Stimulated activated CD8-positive, alpha-beta memory T cell treated with anti-CD3 and anti-CD28 coated beads, Interleukin-7, amount 100 ng/mL, for 4 hours (primary cell): ENCODE measurements around the gene SRSF1.
A peak's percentile ranks its signal among the peaks of the same experiment; 100 is the strongest.
"Not testable (repeated sequence)": the region's sequence is repeated elsewhere in the genome, so short reads cannot be mapped to it uniquely, and the experiment has no call there.

Experiments
- DNase-seq, 2 donors: peaks; one replicate each; pipeline ENCODE4 v3.0.0-alpha.2; 2020; ENCODE audit warnings: low read depth in 2 of 2

SRSF1 gene, protein sequence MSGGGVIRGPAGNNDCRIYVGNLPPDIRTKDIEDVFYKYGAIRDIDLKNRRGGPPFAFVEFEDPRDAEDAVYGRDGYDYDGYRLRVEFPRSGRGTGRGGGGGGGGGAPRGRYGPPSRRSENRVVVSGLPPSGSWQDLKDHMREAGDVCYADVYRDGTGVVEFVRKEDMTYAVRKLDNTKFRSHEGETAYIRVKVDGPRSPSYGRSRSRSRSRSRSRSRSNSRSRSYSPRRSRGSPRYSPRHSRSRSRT

DNA sequence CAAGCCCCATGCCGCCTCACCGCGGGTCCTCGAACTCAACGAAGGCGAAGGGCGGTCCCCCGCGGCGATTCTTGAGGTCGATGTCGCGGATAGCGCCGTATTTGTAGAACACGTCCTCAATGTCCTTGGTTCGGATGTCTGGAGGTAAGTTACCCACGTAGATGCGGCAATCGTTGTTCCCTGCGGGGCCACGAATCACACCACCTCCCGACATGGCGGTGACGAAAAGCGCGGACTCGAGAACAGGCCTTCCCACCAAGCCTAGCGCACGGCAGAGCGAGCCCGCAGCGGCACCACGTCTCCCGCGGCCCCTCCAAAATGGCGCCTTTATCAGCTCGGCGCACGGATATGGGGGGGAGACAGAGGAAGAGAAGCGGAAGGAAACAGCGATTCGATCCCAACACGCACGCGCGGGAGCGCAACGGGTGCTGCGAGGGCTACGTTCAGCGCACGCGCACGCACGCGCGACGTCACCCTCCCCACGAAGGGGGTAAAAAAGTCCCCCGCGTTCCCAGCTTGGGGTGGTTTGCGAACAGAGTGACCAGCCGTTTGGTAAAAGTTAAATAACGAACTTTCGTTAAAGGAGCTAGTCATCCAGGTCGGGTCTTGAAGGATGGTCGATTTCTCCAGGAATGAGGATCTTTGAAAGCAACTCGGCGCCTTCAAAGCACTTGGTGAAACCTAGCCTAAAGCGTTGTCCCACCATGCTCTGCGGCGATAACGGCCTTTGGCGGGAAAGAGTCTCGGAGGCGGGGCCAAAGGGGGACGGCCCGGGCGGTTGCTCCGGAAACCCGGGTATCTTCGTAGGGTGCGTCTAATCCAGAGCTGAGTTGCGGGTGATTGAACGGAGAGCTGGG, at the start of gene SRSF1:
Gene SRSF1, minus strand, starts transcription at position 323 of the 857 bp plus-strand sequence. Its CDS starts 109 bp downstream, at position 214.
- peak; percentile 96 to 98 for DNase-seq

DNA sequence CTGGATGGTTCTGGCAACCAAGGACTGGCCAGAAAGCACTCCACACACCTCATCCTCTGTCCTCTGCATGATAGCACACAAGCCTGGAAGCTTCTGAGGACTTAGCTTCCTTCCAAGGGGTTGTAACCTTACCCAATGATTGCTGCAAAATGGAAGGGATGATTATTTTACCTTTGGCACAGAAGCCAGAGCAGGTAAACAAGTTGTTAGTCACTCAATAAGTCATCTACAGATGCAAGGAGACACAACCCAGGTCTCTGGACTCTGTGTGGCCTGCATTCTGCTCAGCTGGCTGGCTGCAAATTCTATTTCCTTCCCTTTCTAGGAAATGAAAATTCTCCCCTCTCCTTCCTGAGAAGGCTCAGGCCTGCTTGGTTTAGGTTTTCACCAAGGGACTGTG, 49.4 kb upstream of the SRSF1 start:
- DNase-seq = no peak

DNA sequence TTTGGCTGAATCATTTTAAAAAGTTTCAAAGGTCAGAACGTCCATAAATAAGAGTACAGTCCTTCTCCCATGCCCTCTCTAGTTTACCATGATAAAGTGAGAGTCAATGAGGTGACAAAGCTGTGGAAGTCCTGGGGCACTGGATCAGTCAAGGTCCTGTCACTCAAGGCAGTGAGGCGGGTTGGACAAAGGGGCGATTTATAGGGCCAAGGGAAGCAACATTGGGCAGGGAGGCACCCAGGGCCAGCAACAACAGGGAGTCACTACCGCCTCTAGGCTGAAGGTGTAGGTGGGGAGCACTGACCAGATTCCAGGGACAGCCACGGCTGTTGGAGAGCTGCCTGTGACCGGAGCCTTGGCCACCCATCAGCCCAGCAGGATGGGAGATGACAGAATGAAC, 47.6 kb upstream of the SRSF1 start:
- no peak for DNase-seq

DNA sequence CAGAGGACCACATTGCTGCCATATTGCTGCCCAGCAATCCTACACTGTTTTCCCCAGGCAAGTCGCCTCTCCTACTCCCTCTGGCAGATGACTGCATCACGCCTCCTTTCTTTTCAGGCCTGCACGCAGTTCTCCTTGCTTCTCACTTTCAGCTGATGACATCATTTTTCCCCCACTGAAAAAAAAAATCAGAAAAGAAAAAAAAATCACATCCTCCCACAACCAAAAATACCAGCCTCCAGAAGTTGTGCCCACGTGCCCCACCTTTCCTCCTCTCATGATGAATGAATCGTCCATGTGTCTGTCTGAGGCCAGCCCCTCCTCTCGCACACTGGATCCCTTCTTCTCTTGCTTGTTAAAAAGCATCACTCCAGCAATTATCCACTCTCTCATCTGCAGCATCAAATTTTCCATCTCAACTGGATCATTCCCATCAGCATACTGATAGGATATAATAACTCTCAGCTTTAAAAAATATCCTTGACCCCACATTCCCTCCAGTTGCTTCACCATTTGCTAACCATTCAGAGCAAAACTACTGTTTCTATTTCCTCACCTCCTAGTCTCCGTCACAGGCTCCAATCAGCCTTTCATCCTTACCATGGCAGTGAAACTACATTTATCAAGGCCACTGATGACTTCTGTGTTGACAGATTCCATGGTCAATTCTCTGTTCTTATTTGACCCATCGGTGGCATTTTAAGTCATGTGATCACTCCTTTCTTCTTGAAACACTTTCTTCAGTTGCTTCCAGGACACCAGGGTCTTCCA, 46.1 kb upstream of the SRSF1 start:
- DNase-seq = peak; percentile 12 to 26

DNA sequence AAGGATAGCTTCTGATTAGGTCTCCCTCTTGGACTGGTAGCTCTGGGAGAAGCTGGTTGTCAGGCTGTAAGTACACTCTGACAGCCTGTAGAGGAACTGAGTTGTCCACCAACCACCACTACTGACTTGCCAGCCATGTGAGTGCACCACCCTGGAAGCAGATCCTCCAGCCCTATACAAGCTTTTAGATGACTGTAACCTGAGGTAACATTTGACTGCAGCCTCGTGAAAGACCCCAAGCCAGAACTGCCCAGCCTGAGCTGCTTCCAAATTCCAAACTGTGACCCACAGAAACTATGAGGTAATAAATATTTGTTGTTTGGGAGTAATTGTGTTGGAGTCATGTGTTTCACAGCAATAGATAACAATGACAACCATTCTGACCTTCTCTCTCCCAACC, 45.4 kb upstream of the SRSF1 start:
- DNase-seq = no peak

DNA sequence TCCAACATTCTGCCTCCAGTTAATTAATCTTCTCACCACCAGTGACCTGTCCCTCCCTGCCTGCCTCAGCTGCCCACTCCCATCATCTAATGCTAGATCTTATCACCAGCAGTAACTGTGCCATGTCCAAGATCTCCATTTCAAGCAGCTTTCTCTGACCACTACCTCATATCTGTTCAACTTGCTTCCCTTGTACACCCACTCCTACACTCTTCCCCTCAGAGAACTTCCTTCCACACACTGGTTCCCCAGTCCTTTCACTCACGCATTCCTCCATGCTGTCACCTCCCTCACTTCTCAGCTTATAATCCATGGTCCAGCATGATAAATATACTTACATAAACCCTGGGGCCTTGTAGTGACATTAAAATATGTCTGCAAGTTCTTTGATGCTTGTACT, 44.4 kb upstream of the SRSF1 start:
- DNase-seq = no peak

DNA sequence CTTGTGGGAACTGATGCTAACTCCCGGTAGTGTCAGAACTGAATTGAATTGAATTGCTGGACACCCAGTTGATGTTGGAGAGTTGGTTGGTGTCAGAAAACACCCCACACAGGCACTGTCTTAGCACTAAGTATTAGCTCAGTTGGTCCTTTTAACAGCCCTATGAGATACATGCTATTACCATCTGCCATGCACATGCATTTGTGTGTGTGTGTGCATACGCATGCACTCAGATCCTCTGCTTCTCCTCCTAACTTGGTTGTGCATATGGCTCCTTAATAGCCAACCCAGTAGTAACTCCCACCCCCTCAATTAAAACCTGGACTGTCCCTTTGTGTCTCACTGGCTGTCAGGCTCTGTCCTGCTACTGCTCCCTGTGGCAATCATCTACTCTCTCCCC, 43.9 kb upstream of the SRSF1 start:
- no peak for DNase-seq

DNA sequence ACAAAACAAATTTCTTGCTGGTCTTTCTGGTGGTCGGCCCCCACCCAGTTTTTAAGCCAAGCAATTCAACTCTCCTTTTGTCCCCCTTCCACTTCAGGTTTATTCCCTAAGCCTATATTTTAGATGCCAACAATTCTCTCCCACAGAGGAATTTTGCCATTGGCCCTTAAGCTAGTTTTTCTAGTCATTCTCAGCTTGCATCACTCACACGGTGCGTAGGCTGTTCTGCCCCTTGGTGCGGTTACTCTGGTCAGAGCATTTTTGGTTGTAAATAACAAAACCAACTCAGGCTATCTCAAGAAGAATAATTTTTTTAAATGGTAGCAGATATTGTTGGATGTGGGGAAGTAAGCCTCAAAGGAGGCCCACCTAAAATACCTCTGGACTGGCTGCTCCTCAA, 42.5 kb upstream of the SRSF1 start:
- DNase-seq = no peak

DNA sequence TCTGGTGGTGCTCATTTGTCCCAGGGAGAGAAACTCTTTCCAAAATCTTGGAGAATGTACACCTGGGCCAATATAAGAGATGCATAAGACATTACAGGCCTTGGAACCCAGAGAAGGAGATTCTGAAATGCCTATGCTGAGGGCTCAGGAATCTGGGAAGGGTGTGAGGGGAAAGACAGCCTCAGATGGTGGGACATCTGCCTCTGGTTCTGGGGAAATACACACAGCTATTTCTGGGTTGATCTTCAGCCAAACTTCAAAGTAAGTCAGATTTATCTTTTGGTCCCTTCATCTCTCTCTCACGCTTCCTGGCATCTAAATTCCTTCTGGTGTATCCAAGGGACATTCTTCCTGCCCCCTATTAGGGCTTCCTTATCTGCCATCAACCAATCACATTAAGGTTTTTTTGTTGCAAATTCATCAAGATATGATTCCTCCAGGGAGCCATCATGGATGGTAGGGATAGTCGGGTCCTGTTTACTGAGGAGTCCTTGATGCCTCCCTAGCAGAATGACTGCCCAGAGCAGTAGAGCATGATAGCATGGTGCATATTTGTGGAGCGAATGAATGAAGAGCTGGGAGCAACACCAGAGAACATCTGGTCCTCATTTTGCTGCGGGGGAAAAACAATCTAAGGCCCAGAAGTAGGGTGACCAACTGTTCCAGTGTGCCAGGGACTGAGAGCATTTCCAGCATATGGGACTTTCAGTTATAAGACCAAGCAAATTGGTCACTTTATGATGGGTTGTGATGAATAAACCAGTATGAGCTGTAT, 40.5 kb upstream of the SRSF1 start:
- no peak for DNase-seq

DNA sequence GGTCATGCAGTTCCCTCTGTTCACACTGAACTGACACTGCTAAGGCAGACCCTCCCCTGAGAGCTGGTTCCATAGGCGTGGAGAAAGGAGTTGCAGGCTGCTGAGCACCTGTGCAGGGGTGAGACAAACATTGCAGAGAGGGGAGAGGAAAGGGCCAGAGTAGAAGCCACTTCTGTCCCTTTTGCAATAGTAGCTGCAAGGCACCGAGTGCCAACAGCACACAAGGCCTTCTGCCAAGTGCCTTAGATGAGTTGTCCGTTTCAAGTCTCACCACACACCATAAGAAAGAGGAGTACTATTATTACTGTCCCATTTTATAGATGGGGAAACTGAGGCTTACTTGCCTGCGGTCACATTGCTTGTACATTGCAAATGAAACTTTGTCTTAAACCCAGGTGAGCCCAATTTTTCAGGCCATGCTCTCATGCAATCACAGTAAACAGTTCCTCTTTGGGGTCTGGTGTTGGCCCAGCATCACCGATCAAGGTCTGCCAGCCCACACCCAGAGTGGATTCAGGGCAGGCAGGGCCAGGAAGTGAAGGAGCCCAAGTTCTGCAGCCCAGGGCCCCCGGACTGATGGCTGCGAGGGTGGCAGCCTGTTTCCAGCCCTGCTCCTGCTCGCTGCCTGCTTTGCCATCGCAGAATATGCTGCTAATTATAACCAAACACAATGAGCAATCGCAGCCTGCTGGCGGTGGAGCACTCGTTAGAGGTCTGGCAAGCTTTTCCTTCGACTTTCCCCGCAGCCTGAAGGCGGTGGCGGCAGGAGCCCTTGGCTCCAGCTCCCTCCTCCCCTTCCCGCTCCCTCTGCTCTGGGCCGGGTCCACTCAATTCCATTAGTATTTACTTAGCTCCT, 39.4 kb upstream of the SRSF1 start:
- DNase-seq = no peak

DNA sequence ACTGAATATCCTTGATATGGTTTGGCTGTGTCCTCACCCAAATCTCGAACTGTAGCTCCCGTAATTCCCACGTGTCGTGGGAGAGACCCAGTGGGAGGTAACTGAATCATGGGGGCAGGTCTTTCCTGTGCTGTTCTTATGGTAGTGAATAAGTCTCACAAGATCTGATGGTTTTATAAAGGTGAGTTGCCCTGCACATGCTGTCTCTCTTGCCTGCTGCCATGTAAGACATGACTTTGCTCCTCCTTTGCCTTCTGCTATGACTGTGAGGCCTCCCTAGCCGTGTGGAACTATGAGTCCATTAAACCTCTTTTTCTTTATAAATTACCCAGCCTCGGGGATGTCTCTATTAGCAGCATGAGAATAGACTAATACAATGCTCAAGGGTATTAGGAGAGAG, 37.2 kb upstream of the SRSF1 start:
- DNase-seq = not testable (repeated sequence)

DNA sequence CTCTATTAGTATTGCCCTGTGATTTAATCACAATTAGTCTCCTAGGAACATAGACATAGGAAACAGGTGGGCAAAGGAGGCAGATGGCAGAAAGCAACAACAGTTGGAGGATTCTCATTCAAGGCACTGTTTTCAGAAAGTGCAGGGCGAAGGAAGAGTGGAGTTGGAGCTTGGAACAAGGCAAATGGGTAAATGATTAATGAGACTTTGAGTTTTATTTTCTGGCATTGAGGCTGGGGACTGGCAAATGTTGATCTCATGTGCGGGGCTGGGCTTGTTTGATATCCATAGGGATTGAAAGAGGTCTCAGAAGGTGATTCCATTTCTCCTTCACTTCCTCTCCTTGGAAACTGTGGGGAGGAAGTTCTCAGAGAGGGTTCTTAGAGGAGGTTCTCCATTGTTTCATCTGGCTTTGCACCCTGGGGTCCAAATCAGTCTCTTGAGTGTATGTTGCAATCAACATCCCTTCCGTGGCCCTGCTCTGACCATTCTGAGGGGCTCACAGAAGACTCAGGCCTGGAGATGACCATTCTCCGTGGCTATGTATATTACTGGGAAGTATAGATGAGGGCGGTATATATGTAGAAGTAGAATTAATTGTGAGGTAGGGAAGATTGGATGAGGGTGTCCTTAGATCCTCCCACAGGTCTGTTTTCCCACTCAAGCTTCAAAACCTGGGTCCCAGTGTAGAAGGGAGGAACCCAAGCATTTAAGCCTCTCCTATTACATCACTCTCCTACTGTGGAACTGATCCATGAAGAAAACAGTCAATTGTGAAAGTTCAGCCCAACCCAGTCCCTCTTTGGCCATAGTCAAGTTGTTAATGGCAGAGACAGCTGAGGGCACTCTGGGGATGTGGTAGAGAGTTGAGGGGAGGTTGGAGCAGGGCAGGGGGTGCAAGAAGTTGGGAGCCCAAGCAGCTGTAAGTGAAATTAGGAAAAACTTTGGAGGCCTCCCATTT, 36.5 kb upstream of the SRSF1 start:
- no peak for DNase-seq

DNA sequence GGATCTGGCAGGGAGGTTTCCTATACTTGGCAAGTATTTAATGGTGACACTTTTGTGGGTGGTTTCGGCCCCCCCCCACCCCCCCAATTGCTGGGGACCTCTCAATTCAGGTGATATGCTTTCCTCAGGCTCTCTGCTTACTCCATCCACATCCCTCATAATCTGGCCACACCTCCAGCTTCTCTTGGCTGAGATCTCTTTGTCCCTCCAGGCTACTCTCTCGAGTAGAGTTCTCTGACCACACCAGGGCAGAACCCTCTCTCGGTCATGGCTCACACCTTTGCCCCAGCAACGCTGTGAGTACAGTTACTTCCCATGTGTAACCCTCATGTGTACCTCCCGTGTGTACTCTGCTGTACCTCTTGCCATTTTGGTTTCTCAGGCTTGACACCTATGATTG, 34.1 kb upstream of the SRSF1 start:
- DNase-seq = no peak

DNA sequence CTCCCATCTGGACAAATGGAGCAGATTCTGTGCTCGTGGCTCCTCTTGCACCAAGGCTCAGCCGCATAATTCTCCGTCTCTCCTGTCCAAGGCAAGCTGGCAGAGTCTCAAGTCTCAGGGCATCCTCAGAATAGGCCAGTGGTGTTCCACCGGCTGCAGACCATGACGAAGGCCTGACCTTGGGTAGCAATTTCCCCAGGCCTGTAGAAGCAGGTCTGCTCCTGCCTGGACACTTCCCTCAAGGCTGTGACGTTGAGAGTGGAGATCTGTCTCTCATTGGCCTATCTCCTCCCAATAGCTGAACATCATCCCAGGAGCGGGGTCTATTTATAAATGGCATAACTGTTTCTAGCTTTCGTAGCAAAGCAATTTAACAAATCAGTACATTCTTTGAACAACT, 33.3 kb upstream of the SRSF1 start:
- no peak for DNase-seq

DNA sequence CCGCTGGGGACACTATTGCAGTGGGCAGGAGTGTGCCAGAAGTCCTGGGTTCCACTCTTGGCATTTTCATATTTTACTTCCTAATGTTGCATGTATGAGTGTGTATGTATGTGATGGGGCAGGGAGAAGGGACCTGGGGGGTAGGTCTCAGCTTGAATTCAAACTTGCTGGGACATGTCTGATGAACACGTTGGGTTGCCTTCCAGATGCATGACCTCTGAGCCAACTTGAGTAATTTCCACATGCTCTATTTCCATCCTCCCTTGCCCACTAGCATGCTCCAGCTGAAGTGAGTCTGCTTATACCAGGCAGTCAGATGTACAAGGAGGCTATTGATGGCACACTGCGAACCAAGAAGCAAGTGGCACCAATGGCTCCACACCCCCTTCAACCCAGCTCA, 32.9 kb upstream of the SRSF1 start:
- no peak for DNase-seq

DNA sequence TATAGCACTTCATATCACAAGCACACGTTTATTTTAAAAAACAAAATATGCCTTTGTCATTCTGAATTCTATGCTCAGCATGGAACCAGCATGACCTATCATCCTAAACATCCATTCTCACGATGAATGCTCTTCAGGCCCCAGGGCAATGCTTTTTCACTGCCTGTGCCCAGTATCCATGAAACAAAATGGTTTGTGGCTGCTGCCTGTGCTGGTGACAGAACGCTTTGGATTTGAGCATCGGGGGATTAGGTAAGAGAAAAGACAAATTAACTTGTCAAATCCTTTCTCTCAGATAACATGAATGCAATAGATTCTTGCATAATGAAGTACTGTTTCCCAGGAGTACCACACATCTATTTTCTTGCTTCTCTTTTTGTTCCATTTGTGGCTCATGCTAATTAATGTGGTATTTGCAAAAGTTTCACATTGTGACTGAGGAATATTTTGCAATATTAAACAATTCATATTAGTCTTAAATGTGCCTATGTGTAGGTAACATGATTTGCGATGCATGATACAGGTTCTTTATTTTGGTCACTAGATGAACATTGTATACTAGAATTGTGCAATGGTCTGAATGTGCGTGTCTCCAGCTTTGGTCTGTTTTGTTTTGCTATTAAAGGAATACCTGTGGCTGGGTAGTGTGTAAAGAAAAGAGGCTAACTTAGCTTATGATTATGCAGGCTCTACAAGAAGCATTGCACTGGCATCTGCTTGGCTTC, 25.8 kb upstream of the SRSF1 start:
- DNase-seq = no peak

DNA sequence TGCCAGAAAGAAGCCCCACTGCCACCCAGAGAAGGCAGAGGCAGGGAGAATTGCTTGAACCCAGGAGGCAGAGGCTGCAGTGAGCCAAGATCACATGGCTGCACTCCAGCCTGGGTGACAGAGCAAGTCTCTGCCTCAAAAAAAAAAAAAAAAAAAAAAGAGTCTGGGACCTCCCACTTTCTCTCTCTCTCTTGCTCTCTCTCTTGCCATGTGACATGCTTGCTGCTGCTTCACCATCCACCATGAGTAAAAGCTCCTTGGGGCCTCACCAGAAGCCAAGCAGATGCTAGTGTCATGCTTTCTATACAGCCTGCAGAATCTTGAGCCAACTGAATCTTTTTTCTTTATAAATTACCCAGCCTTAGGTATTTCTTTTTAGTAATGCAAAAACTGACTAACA, 21.5 kb upstream of the SRSF1 start:
- no peak for DNase-seq

DNA sequence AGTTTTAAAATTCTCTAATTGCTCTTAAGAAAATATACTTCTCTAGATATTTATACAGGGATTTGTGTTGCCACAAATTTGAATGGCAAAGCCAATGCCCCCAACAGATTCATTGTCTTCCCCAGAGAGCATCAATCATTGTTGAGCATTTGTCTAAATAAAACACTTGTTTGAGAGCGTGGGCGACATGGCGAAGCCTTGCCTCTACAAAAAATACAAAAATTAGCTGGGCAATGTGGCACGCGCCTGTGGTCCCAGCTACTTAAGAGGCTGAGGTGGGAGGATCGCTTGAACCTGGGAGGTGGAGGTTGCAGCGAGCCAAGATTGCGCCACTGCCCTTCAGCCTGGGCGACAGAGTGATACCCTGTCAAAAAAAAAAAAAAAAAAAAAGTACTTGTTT, 13.4 kb upstream of the SRSF1 start:
- DNase-seq = no peak

DNA sequence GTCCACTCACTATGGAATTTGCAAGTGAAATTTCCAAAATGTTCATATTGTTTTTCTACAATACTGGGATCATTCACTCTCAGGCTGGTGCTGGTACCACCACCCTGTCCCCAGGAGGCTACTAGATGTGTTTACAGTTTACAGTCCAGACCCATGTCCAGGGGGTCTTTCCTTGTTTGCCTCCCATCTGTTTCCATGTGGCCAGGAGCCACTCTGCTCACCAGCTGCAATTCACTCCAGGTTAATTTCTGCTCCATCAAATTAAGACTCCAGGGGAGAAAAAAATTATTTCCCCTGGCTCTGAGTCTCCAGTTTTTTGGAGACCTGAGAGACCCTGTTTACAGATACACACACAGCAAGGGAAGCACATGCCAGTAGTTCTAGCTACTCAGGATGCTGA, 12.5 kb upstream of the SRSF1 start:
- no peak for DNase-seq
